Measurements from ENCODE around the gene GMPR2.

Gene GMPR2

DNA sequence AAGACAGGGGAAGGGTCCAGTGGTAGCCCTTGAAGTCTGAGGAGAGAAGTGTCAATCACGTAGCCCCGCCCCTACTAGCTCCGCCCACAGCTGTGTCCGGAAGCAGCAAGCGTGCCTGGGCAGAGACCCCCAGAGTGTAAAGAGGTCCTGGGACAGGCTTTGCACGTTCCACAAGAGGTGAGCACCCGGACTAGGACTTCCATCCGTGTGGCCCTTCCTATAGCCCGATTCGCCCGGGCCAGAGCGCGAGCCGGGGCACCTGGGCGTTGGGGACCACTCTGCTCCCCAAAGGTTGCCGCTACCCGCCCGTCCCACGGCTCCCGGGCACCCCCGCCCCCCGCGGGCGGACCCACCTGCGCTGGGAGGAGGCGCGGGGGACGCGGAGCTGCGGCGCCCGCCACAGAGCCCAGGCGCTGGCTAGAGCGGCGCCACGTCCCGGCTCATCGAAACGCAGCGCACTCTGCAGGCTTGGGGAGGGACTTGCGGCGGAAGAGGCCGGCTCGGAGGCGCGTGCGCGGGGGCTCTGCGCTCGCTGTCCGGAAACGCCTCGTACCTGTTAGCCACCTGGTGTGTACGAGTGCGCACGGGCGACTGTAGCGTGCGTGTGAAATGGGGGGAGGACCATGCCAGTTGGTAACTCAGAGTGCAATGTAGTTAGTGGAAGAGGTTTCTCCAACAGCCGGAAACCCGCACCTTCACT lies 38.6 kb downstream of the GMPR2 start, which contains the start of gene RABGGTA:
RABGGTA (minus strand) TSS at position 464 of the 700 bp plus-strand sequence. CDS start 482 bp downstream, outside the sequence.
- DNase-seq = peak; percentile 96

- DNase-seq = no peak
Measured at GRCh38 chr14:24271834-24272263, 39.1 kb downstream of the GMPR2 start.

GRCh38 chr14:24272467-24272866 lies 39.7 kb downstream of the GMPR2 start:
- DNase-seq = no peak

GRCh38 chr14:24273422-24273998 lies 40.8 kb downstream of the GMPR2 start:
- DNase-seq = no peak

DNA sequence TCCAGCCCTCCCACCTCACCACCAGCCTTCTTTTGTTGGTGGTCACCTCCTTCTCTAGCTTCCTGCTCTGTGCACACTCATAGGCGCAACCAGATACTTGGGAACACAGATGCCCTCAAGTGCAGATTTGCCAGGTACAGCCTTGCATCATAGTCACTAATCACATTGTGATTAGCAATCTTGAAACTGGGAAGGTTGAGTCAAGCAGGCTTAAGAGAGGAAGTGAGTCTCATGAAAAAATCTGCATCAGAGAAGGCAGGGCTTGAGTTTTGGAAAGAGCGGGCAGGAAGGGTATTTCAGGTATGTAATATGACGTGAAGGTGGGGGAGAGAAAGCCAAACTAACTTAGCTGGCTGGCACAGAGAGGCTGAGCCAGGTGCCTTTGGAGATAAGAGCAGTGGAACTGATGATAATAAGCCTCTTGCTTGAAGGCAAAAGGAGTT lies 41.4 kb downstream of the GMPR2 start:
- DNase-seq = peak; percentile 71

GRCh38 chr14:24277071-24277470 lies 44.3 kb downstream of the GMPR2 start:
- DNase-seq = no peak

DNA sequence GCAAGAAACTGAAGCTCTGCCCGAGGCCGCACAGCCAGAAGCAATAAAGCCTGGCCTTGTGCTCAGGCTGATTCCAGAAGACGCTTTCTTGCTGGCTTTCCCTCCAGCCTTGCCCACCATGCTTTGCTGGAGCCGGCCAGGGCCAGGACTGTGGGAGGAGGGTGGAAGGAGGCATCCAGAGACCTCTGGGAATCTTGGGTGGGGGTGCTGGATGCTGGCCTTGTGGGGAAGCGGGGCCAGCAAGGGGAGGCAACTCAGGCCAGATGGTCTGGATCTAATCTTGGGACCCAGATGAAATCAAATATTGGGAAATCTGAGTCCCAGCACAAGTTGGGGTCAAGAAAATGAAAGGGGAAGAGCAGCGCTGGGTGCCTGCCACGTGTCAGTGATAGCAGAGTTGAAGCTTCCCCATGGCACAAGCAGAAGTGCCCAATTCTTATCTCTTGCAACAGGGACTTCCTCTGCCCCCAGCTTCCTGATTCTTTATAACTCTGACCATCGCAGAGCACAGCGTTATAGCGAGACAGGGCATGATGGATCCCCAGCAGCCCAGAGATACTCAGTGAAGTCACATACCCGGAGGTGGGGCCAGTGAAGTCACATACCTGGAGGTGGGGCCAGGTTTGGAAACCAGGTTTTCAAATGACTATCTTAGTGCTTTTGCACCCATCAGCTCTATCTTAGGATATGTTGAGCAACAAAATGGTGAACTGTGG lies 45.0 kb downstream of the GMPR2 start:
- DNase-seq = no peak

DNA sequence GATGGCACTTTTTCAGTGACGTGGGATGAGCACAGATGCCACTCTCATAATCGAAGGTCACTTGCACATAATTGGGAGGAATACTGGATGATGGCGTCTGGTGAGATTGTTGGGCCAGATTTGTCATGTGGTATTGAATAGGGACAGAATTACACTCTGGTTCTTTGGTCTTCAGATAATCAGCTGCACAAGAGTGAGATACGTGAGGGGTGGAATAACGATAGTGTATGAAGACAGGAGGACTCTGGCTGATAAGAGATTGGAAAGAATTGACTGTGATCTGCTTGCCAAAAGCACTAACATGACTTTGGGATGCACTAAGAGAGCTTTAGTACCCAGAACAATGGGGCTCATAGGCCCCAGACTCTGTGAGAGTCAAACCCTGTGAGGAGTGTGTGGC lies 45.7 kb downstream of the GMPR2 start:
- DNase-seq = no peak

DNA sequence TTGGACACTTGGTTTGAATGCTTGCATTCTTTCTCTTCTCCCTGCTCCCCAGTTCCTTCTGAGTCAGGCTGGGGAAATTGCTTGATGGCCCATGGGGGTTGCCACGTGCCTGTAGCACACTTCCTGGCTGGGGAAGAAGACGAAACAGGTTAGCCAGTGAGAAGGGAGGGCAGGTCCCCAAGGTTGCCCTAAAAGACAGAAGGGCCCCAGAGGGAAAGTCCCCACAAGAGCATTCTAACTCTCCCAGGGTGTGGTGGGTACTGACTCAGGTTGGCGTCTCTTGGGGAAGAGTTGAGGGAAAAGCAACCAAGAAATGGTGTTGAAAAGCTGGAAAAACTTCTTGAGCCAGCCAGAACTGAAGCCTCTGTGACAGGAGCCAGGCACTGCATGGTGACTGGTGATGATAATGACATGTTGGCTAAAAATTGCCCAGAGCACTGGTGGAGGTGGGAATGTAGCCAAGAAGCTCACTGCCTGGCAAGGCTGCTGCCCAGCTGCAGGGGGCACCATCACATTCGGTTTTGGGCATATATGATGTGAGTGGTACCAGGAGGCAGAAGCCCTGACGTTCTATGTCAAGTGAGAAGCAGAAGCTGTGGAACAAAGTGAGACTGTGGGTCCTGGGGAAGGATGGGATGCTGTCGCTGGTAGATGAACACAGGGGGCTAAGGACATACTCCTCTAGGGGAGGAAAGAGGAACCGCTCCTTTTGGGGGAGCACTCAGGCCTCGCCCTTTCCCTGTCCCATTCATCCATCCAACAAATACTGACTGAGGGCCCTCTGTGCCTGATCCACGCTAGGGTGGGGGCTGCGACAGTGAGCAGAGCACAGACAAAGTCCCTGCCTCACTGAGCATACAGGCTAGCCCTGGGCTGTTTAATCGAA lies 46.8 kb downstream of the GMPR2 start:
- peak; percentile 72 for DNase-seq

DNA sequence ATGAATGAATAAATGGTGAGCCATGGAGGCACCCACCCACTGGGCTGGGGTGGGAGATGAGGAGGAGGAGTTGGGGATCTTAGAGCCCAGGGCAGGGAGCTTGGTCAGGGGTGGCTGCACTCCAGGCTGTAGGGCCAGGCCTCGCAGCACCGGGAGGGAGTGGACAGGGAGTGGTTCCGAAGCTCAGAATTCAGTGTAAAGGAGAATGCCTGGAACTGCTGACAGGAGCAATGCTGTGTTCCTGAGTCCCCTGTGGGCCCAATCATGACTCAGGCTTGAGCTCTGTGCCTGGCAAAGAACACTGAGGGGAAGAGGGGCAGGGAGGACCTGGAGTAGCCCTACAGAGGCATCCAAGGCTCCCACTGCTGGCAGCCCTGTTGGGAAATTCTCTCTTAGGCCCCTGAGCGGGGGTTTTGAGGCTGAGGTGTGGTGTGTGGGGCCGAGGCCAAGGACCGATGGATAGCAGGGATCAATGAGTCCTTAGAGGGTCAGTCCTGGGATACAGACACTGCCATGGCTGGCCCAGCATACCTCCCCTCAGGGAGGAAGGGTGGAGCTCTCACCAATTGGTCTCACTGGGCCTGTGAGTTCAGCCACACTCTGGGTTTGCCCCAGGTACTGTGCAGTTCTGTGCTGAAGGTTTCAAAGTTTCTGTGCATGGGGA lies 48.2 kb downstream of the GMPR2 start:
- no peak for DNase-seq

- no peak for DNase-seq
Measured at GRCh38 chr14:24281636-24282035, 48.9 kb downstream of the GMPR2 start.

DNA sequence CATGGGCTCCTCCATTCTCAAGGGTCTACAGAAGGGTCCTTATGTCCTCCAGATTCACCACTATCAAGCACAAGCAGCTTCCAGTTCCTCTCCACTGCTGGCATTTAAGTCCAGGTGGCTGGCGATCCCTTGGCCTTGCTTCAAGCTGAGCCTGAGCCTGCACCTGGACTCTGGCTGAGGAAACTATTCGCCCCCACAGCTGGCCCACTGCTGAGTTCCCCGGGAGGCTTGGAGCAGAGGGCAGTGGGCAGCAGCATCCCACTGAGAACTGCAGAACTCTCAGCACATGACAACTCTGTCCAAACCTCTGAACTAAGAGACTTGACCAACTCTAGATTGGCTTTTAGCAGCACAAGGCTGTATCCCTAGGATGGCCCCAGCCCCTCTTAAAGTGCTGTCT lies 50.0 kb downstream of the GMPR2 start:
- DNase-seq = no peak

- DNase-seq = no peak
Measured at GRCh38 chr14:24283796-24284460, 51.2 kb downstream of the GMPR2 start.

- DNase-seq = no peak
Measured at GRCh38 chr14:24284501-24285035, 51.8 kb downstream of the GMPR2 start.

- DNase-seq = no peak
Measured at GRCh38 chr14:24285351-24285750, 52.6 kb downstream of the GMPR2 start.

DNA sequence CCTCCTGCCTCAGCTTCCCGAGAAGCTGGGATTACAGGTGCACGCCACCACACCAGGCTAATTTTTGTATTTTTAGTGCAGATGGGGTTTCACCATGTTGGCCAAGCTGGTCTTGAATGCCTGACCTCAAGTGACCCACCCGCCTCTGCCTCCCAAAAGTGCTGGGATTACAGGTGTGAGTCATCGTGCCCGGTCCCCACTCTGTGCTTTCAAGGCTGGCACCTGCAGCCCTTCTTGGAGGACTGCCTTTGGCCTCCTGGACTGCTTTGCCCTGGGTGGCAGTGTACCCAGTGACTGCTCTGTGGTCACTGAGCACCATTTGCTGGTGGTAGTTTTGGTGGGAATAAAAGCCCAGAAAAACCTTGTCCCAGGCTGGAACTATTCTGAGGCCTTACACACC lies 54.3 kb downstream of the GMPR2 start:
- no peak for DNase-seq
